GM23338 (cell line): ENCODE results near the gene PIP5K1C. TPM values are rescaled to one million over a fixed set of nuclear protein-coding genes. Genes with fewer than 3 reads are reported as not detected.

Source experiments
- ATAC-seq: fragments of 200-7000 bp; cut with Tn5 transposase; 3 replicates; pipeline ENCODE4 v1.9.1; 2020
- DNase-seq: peaks from one replicate; pipeline ENCODE4 v3.0.0-alpha.2; 2015; ENCODE audit warnings: low spot score
- H2AFZ ChIP-seq: fragments of 200-600 bp; sonication (generic); 2 replicates; pipeline ENCODE4 v1.8.0; 2016; ENCODE audit warnings: antibody characterized with exemption, mild to moderate bottlenecking, moderate library complexity
- H3F3A ChIP-seq: fragments of 200-600 bp; sonication (generic); replicated peaks from 2 replicates; pipeline ENCODE4 v1.8.0; 2017; ENCODE audit warnings: antibody characterized with exemption, mixed run types, low read depth
- H3K27ac ChIP-seq: fragments of 200-600 bp; sonication (generic); 2 replicates; pipeline ENCODE4 v1.6.1; 2016; ENCODE audit warnings: low read depth
- H3K27me3 ChIP-seq: fragments of 200-600 bp; sonication (generic); 2 replicates; pipeline ENCODE4 v1.8.0; 2016; ENCODE audit warnings: mild to moderate bottlenecking, mixed run types, moderate library complexity; ENCODE audit not compliant: insufficient read depth
- H3K36me3 ChIP-seq: fragments of 200-600 bp; sonication (generic); 2 replicates; pipeline ENCODE4 v1.8.0; 2016; ENCODE audit warnings: mild to moderate bottlenecking; ENCODE audit not compliant: insufficient read depth
- H3K4me1 ChIP-seq: fragments of 200-600 bp; sonication (generic); 2 replicates; pipeline ENCODE4 v1.8.0; 2016; ENCODE audit warnings: mild to moderate bottlenecking, moderate library complexity; ENCODE audit not compliant: insufficient read depth
- H3K4me2 ChIP-seq: fragments of 200-600 bp; sonication (generic); 2 replicates; pipeline ENCODE4 v1.7.1; 2017; ENCODE audit warnings: mixed run types
- H3K4me3 ChIP-seq: fragments of 200-600 bp; sonication (generic); 2 replicates; pipeline ENCODE4 v1.6.1; 2016; ENCODE audit warnings: mixed run types
- H3K79me2 ChIP-seq: fragments of 200-600 bp; sonication (generic); replicated peaks from 2 replicates; pipeline ENCODE4 v1.8.0; 2017; ENCODE audit warnings: mild to moderate bottlenecking; ENCODE audit not compliant: insufficient read depth
- H3K9me2 ChIP-seq: fragments of 200-600 bp; sonication (generic); 2 replicates; pipeline ENCODE4 v1.8.0; 2017; ENCODE audit not compliant: insufficient read depth
- H4K20me1 ChIP-seq: fragments of 200-600 bp; sonication (generic); replicated peaks from 2 replicates; pipeline ENCODE4 v1.8.0; 2017; ENCODE audit warnings: mild to moderate bottlenecking; ENCODE audit not compliant: insufficient read depth
- H3K27ac Mint-ChIP-seq: 2 replicates; pipeline ENCODE4 v1.8.0; 2020; ENCODE audit warnings: inconsistent platforms, mild to moderate bottlenecking, moderate library complexity, mixed read lengths
- H3K27me3 Mint-ChIP-seq: 3 replicates; pipeline ENCODE4 v1.8.0; 2022; ENCODE audit warnings: low read depth, mild to moderate bottlenecking, moderate library complexity, mixed read lengths, inconsistent platforms; ENCODE audit not compliant: insufficient read depth, poor library complexity
- H3K36me3 Mint-ChIP-seq: 3 replicates; pipeline ENCODE4 v1.8.0; 2021; ENCODE audit warnings: low read depth, mild to moderate bottlenecking, inconsistent platforms, moderate library complexity, mixed read lengths
- H3K4me1 Mint-ChIP-seq: 3 replicates; pipeline ENCODE4 v1.8.0; 2020; ENCODE audit warnings: mild to moderate bottlenecking, inconsistent platforms, mixed read lengths
- H3K4me3 Mint-ChIP-seq: 3 replicates; pipeline ENCODE4 v1.8.0; 2021; ENCODE audit warnings: moderate library complexity, mild to moderate bottlenecking, inconsistent platforms, mixed read lengths
- H3K9me3 Mint-ChIP-seq: 3 replicates; pipeline ENCODE4 v1.8.0; 2020; ENCODE audit warnings: moderate library complexity, mild to moderate bottlenecking, inconsistent platforms, mixed read lengths
- CREB1 ChIP-seq: fragments of 250-450 bp; sonication (Bioruptor Pico); IDR thresholded peaks from 2 replicates; pipeline ENCODE4 v1.5.0; 2020; ENCODE audit warnings: low read depth, mild to moderate bottlenecking, moderate library complexity
- CTCF ChIP-seq, 2 experiments: fragments of 200-600 bp in 1 of 2; sonication (generic) in 1 of 2; conservative IDR thresholded peaks; 2 replicates each; pipeline versions ENCODE4 v1.5.1 to v1.6.1; 2016 to 2017; ENCODE audit warnings: antibody characterized with exemption in 2 of 2, low read depth in 2 of 2, mild to moderate bottlenecking in 2 of 2, moderate library complexity in 1 of 2
- EZH2 ChIP-seq: fragments of 200-600 bp; sonication (generic); IDR thresholded peaks from one replicate; pipeline ENCODE4 v1.8.0; 2017; ENCODE audit warnings: antibody characterized with exemption, mild to moderate bottlenecking, low read depth; ENCODE audit not compliant: unreplicated experiment
- EZH2phosphoT487 ChIP-seq: fragments of 200-600 bp; sonication (generic); IDR thresholded peaks from one replicate; pipeline ENCODE4 v1.8.1; 2018; ENCODE audit warnings: antibody characterized with exemption; ENCODE audit not compliant: unreplicated experiment
- JUNB ChIP-seq: IDR thresholded peaks from one replicate; pipeline ENCODE4 v1.6.1; 2016; ENCODE audit warnings: antibody characterized with exemption; ENCODE audit not compliant: unreplicated experiment
- NANOG ChIP-seq: IDR thresholded peaks from 2 replicates; pipeline ENCODE4 v1.6.1; 2016; ENCODE audit warnings: antibody characterized with exemption, borderline replicate concordance
- POLR2AphosphoS5 ChIP-seq: IDR thresholded peaks from 2 replicates; pipeline ENCODE4 v1.6.1; 2016; ENCODE audit warnings: antibody characterized with exemption, low read depth
- STAT1 ChIP-seq: IDR thresholded peaks from one replicate; pipeline ENCODE4 v1.6.1; 2016; ENCODE audit warnings: antibody characterized with exemption; ENCODE audit not compliant: unreplicated experiment
- ZNF114 ChIP-seq: fragments of 250-450 bp; sonication (Bioruptor Pico); IDR thresholded peaks from 2 replicates; pipeline ENCODE4 v1.5.0; 2020; ENCODE audit warnings: mild to moderate bottlenecking, moderate library complexity
- ZNF331 ChIP-seq: fragments of 250-450 bp; sonication (Bioruptor Pico); IDR thresholded peaks from 2 replicates; pipeline ENCODE4 v1.5.0; 2020; ENCODE audit warnings: low read depth, mild to moderate bottlenecking, moderate library complexity
- ZNF462 ChIP-seq: fragments of 250-450 bp; sonication (Bioruptor Pico); IDR thresholded peaks from 2 replicates; pipeline ENCODE4 v1.5.0; 2020; ENCODE audit warnings: mild to moderate bottlenecking, moderate library complexity
- polyA plus RNA-seq: library from polyadenylated mRNA; unstranded; fragments of >200 nt; fragmentation: Nextera tagmentation; extraction: Ambion mirVana; gene quantifications from 2 replicates; pipeline ENCODE4 v1.2.1, GENCODE V29; 2016
- total RNA-seq: library from RNA; depleted of rRNA; stranded (reverse); fragments of >200 nt; shearing (Covaris generic); gene quantifications from 2 replicates; pipeline ENCODE4 v1.2.3, GENCODE V29; 2014
- TF ChIP-seq, protein P1 (sequence below): IDR thresholded peaks from 2 replicates; pipeline ENCODE4 v1.6.1; 2016; ENCODE audit warnings: antibody characterized with exemption
- TF ChIP-seq, protein P2 (sequence below): IDR thresholded peaks from one replicate; pipeline ENCODE4 v1.6.1; 2018; ENCODE audit warnings: antibody characterized with exemption; ENCODE audit not compliant: unreplicated experiment

The PIP5K1C gene
- total and polyA plus RNA-seq, 2 experiments from 2014 or later: 11.8 to 46.7 TPM

GRCh38 chr19:3690551-3691371, 9.5 kb downstream of the PIP5K1C start:
- no peaks in the 10 kb centered on the region for H3K27me3 ChIP-seq
- H3K36me3 Mint-ChIP-seq: peaks cover 5% of the 10 kb centered on the region
- no peak overlapping the region for H3K27ac Mint-ChIP-seq
- peaks cover 16% of the 10 kb centered on the region for H3K27me3 Mint-ChIP-seq
- H3K9me2 ChIP-seq: no peaks in the 10 kb centered on the region
- TF ChIP-seq, protein P1, sequence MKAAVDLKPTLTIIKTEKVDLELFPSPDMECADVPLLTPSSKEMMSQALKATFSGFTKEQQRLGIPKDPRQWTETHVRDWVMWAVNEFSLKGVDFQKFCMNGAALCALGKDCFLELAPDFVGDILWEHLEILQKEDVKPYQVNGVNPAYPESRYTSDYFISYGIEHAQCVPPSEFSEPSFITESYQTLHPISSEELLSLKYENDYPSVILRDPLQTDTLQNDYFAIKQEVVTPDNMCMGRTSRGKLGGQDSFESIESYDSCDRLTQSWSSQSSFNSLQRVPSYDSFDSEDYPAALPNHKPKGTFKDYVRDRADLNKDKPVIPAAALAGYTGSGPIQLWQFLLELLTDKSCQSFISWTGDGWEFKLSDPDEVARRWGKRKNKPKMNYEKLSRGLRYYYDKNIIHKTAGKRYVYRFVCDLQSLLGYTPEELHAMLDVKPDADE: no peak
- no peak for TF ChIP-seq NANOG
- no peak for TF ChIP-seq ZNF462 (CRISPR knock-in tag)
- no peak for TF ChIP-seq STAT1
- no peak for TF ChIP-seq EZH2phosphoT487
- TF ChIP-seq, protein P2, sequence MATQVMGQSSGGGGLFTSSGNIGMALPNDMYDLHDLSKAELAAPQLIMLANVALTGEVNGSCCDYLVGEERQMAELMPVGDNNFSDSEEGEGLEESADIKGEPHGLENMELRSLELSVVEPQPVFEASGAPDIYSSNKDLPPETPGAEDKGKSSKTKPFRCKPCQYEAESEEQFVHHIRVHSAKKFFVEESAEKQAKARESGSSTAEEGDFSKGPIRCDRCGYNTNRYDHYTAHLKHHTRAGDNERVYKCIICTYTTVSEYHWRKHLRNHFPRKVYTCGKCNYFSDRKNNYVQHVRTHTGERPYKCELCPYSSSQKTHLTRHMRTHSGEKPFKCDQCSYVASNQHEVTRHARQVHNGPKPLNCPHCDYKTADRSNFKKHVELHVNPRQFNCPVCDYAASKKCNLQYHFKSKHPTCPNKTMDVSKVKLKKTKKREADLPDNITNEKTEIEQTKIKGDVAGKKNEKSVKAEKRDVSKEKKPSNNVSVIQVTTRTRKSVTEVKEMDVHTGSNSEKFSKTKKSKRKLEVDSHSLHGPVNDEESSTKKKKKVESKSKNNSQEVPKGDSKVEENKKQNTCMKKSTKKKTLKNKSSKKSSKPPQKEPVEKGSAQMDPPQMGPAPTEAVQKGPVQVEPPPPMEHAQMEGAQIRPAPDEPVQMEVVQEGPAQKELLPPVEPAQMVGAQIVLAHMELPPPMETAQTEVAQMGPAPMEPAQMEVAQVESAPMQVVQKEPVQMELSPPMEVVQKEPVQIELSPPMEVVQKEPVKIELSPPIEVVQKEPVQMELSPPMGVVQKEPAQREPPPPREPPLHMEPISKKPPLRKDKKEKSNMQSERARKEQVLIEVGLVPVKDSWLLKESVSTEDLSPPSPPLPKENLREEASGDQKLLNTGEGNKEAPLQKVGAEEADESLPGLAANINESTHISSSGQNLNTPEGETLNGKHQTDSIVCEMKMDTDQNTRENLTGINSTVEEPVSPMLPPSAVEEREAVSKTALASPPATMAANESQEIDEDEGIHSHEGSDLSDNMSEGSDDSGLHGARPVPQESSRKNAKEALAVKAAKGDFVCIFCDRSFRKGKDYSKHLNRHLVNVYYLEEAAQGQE: no peak
- no peak for TF ChIP-seq CREB1
- TF ChIP-seq EZH2: no peak
- no peak for TF ChIP-seq ZNF114 (CRISPR knock-in tag)
- TF ChIP-seq CTCF (conservative IDR thresholded peaks at IDR 0.05; ENCODE audit: low read depth in 2 of 2): no peak
- no peak for TF ChIP-seq JUNB
- no peak for TF ChIP-seq POLR2AphosphoS5
- TF ChIP-seq ZNF331: no peak
- no peak overlapping the region for H3K4me3 ChIP-seq
- DNase-seq (no peak), ATAC-seq (no peak)
- no peak overlapping the region for H2AFZ ChIP-seq
- H3K36me3 ChIP-seq: no peaks in the 10 kb centered on the region
- peaks cover 69% of the 10 kb centered on the region for H3K79me2 ChIP-seq
- no peak overlapping the region; the same call in 2 of the 3 replicates for H3K4me3 Mint-ChIP-seq
- peaks cover 13% of the 10 kb centered on the region for H3K4me1 Mint-ChIP-seq
- H3K9me3 Mint-ChIP-seq: no peaks in the 10 kb centered on the region
- no peak overlapping the region for H3K4me2 ChIP-seq
- H3F3A ChIP-seq: peaks cover 14% of the 10 kb centered on the region; the same call in 1 of the 2 replicates
- H3K4me1 ChIP-seq: peaks cover 14% of the 10 kb centered on the region; the same call in 1 of the 2 replicates
- no peak overlapping the region for H3K27ac ChIP-seq
- H4K20me1 ChIP-seq: peaks cover 12% of the 10 kb centered on the region
